ENCODE results near the gene CLASP2. TPM values are rescaled to one million over a fixed set of nuclear protein-coding genes. Genes with fewer than 3 reads are reported as not detected.

Gene CLASP2
- total RNA-seq, 1 donor from 2014 or later: 70.9 TPM

- no peaks in the 10 kb centered on the region for H3K9me3 Mint-ChIP-seq
- H3K36me3 Mint-ChIP-seq (ENCODE audit: low read depth): no peaks in the 10 kb centered on the region
- DNase-seq (ENCODE audit: low spot score): no peak
- H3K27ac Mint-ChIP-seq: no peak overlapping the region
- no peak overlapping the region for H3K4me3 Mint-ChIP-seq (ENCODE audit: low read depth)
- intact Hi-C loops (cut with micrococcal nuclease): no loop called here
- peaks cover 6% of the 10 kb centered on the region for H3K27me3 Mint-ChIP-seq (ENCODE audit: low read depth)
- peaks cover 4% of the 10 kb centered on the region for H3K4me1 Mint-ChIP-seq (ENCODE audit: low read depth)
Measured at GRCh38 chr3:33722626-33723370, 4.7 kb upstream of the CLASP2 start.

GRCh38 chr3:33722191-33722590 is 4.1 kb upstream of the CLASP2 start:
- H3K27me3 Mint-ChIP-seq (ENCODE audit: low read depth): peaks cover 6% of the 10 kb centered on the region
- intact Hi-C loops (cut with micrococcal nuclease): no loop called here
- H3K9me3 Mint-ChIP-seq: no peaks in the 10 kb centered on the region
- no peak overlapping the region for H3K4me3 Mint-ChIP-seq (ENCODE audit: low read depth)
- no peak overlapping the region for H3K27ac Mint-ChIP-seq
- peaks cover 4% of the 10 kb centered on the region for H3K4me1 Mint-ChIP-seq (ENCODE audit: low read depth)
- no peaks in the 10 kb centered on the region for H3K36me3 Mint-ChIP-seq (ENCODE audit: low read depth)
- no peak for DNase-seq (ENCODE audit: low spot score)

GRCh38 chr3:33718595-33718907 is 497 bp upstream of the CLASP2 start:
- Mint-ChIP-seq H3K9me3 (no peaks in the 10 kb centered on the region), H3K4me3 (ENCODE audit: low read depth) (peak overlapping the region; percentile 89), H3K27me3 (ENCODE audit: low read depth) (peaks cover 6% of the 10 kb centered on the region), H3K4me1 (ENCODE audit: low read depth) (peaks cover 11% of the 10 kb centered on the region), H3K36me3 (ENCODE audit: low read depth) (no peaks in the 10 kb centered on the region), H3K27ac (peak overlapping the region; percentile 86)
- no peak for DNase-seq (ENCODE audit: low spot score)
- intact Hi-C loops (cut with micrococcal nuclease): loop anchor here (1.0 kb wide), 1 partner anchor 80 kb away; the partner anchor contains the start of gene PDCD6IP

GRCh38 chr3:33717616-33717865 is 513 bp downstream of the CLASP2 start:
- Mint-ChIP-seq H3K9me3 (no peaks in the 10 kb centered on the region), H3K4me3 (ENCODE audit: low read depth) (peak overlapping the region; percentile 89), H3K36me3 (ENCODE audit: low read depth) (no peaks in the 10 kb centered on the region), H3K27ac (peak overlapping the region; percentile 65), H3K4me1 (ENCODE audit: low read depth) (peaks cover 11% of the 10 kb centered on the region), H3K27me3 (ENCODE audit: low read depth) (peaks cover 2% of the 10 kb centered on the region)
- intact Hi-C loops (cut with micrococcal nuclease): loop anchor here (1.0 to 2.0 kb wide), 2 partner anchors 81 to 277 kb away; partner anchors contain the start of gene UBP1
- DNase-seq (ENCODE audit: low spot score): no peak

GRCh38 chr3:33716227-33716626 is 1.8 kb downstream of the CLASP2 start:
- Mint-ChIP-seq H3K4me3 (ENCODE audit: low read depth) (no peak overlapping the region), H3K27ac (no peak overlapping the region), H3K9me3 (no peaks in the 10 kb centered on the region), H3K36me3 (ENCODE audit: low read depth) (peaks cover 9% of the 10 kb centered on the region), H3K27me3 (ENCODE audit: low read depth) (no peaks in the 10 kb centered on the region), H3K4me1 (ENCODE audit: low read depth) (peaks cover 11% of the 10 kb centered on the region)
- intact Hi-C loops (cut with micrococcal nuclease): loop anchor here (2.0 kb wide), 1 partner anchor 275 kb away; the partner anchor contains the start of gene UBP1
- DNase-seq (ENCODE audit: low spot score): no peak

GRCh38 chr3:33711100-33711499 is 7.0 kb downstream of the CLASP2 start:
- Mint-ChIP-seq H3K27ac (no peak overlapping the region), H3K4me3 (ENCODE audit: low read depth) (no peak overlapping the region), H3K27me3 (ENCODE audit: low read depth) (no peaks in the 10 kb centered on the region), H3K9me3 (peaks cover 11% of the 10 kb centered on the region), H3K36me3 (ENCODE audit: low read depth) (peaks cover 32% of the 10 kb centered on the region), H3K4me1 (ENCODE audit: low read depth) (peaks cover 3% of the 10 kb centered on the region)
- no peak for DNase-seq (ENCODE audit: low spot score)
- intact Hi-C loops (cut with micrococcal nuclease): no loop called here

- Mint-ChIP-seq H3K9me3 (peaks cover 50% of the 10 kb centered on the region), H3K36me3 (ENCODE audit: low read depth) (peaks cover 62% of the 10 kb centered on the region), H3K4me3 (ENCODE audit: low read depth) (no peak overlapping the region), H3K27me3 (ENCODE audit: low read depth) (no peaks in the 10 kb centered on the region), H3K4me1 (ENCODE audit: low read depth) (peaks cover 10% of the 10 kb centered on the region), H3K27ac (no peak overlapping the region)
- intact Hi-C loops (cut with micrococcal nuclease): no loop called here
- DNase-seq (ENCODE audit: low spot score): no peak
Measured at GRCh38 chr3:33706056-33706455, 12.0 kb downstream of the CLASP2 start.

GRCh38 chr3:33704891-33705290 is 13.2 kb downstream of the CLASP2 start:
- Mint-ChIP-seq H3K4me3 (ENCODE audit: low read depth) (no peak overlapping the region), H3K27me3 (ENCODE audit: low read depth) (no peaks in the 10 kb centered on the region), H3K36me3 (ENCODE audit: low read depth) (peaks cover 66% of the 10 kb centered on the region), H3K4me1 (ENCODE audit: low read depth) (peaks cover 10% of the 10 kb centered on the region), H3K27ac (no peak overlapping the region), H3K9me3 (peaks cover 54% of the 10 kb centered on the region)
- intact Hi-C loops (cut with micrococcal nuclease): loop anchor here (2.0 kb wide), 1 partner anchor 46 kb away; no protein-coding TSS in a partner anchor
- no peak for DNase-seq (ENCODE audit: low spot score)

- Mint-ChIP-seq H3K4me3 (ENCODE audit: low read depth) (no peak overlapping the region), H3K4me1 (ENCODE audit: low read depth) (peaks cover 3% of the 10 kb centered on the region), H3K27ac (no peak overlapping the region), H3K27me3 (ENCODE audit: low read depth) (no peaks in the 10 kb centered on the region), H3K36me3 (ENCODE audit: low read depth) (peaks cover 52% of the 10 kb centered on the region), H3K9me3 (peaks cover 44% of the 10 kb centered on the region)
- intact Hi-C loops (cut with micrococcal nuclease): no loop called here
- no peak for DNase-seq (ENCODE audit: low spot score)
Measured at GRCh38 chr3:33699275-33699674, 18.8 kb downstream of the CLASP2 start.

GRCh38 chr3:33694944-33695343 is 23.1 kb downstream of the CLASP2 start:
- Mint-ChIP-seq H3K4me3 (ENCODE audit: low read depth) (no peak overlapping the region), H3K9me3 (peaks cover 10% of the 10 kb centered on the region), H3K36me3 (ENCODE audit: low read depth) (peaks cover 32% of the 10 kb centered on the region), H3K27ac (no peak overlapping the region), H3K27me3 (ENCODE audit: low read depth) (no peaks in the 10 kb centered on the region), H3K4me1 (ENCODE audit: low read depth) (peaks cover 18% of the 10 kb centered on the region)
- DNase-seq (ENCODE audit: low spot score): no peak
- intact Hi-C loops (cut with micrococcal nuclease): no loop called here

- H3K4me1 Mint-ChIP-seq (ENCODE audit: low read depth): peaks cover 16% of the 10 kb centered on the region
- no peaks in the 10 kb centered on the region for H3K9me3 Mint-ChIP-seq
- no peaks in the 10 kb centered on the region for H3K27me3 Mint-ChIP-seq (ENCODE audit: low read depth)
- intact Hi-C loops (cut with micrococcal nuclease): no loop called here
- H3K4me3 Mint-ChIP-seq (ENCODE audit: low read depth): no peak overlapping the region
- DNase-seq (ENCODE audit: low spot score): no peak
- H3K36me3 Mint-ChIP-seq (ENCODE audit: low read depth): peaks cover 28% of the 10 kb centered on the region
- no peak overlapping the region for H3K27ac Mint-ChIP-seq
Measured at GRCh38 chr3:33690341-33690740, 27.7 kb downstream of the CLASP2 start.

GRCh38 chr3:33687406-33688010 is 30.5 kb downstream of the CLASP2 start:
- Mint-ChIP-seq H3K27ac (no peak overlapping the region), H3K4me3 (ENCODE audit: low read depth) (no peak overlapping the region), H3K4me1 (ENCODE audit: low read depth) (peaks cover 7% of the 10 kb centered on the region), H3K9me3 (no peaks in the 10 kb centered on the region), H3K36me3 (ENCODE audit: low read depth) (peaks cover 20% of the 10 kb centered on the region), H3K27me3 (ENCODE audit: low read depth) (no peaks in the 10 kb centered on the region)
- no peak for DNase-seq (ENCODE audit: low spot score)
- intact Hi-C loops (cut with micrococcal nuclease): no loop called here

- Mint-ChIP-seq H3K27me3 (ENCODE audit: low read depth) (no peaks in the 10 kb centered on the region), H3K36me3 (ENCODE audit: low read depth) (peaks cover 53% of the 10 kb centered on the region), H3K4me1 (ENCODE audit: low read depth) (peaks cover 2% of the 10 kb centered on the region), H3K9me3 (peaks cover 9% of the 10 kb centered on the region), H3K4me3 (ENCODE audit: low read depth) (no peak overlapping the region), H3K27ac (no peak overlapping the region)
- intact Hi-C loops (cut with micrococcal nuclease): no loop called here
- DNase-seq (ENCODE audit: low spot score): no peak
Measured at GRCh38 chr3:33682770-33683169, 35.3 kb downstream of the CLASP2 start.
